ENCODE results near the gene ZSCAN25.

GRCh38 chr7:99573257-99573656, 43.5 kb upstream of the ZSCAN25 start:
- no peak for TF ChIP-seq FOXP2 (optimal IDR thresholded peaks at IDR 0.05; ENCODE audit: borderline replicate concordance, extremely low read depth, extremely low read length, insufficient read depth)
- no peak for TF ChIP-seq REST (IDR thresholded peaks at IDR 0.05; ENCODE audit: insufficient read depth in 1 of 2, low read depth in 2 of 2, low read length in 2 of 2)
- no peak for TF ChIP-seq SIN3A (IDR thresholded peaks at IDR 0.05; ENCODE audit: borderline replicate concordance, insufficient read depth, low read length)
- TF ChIP-seq POLR2AphosphoS5 (IDR thresholded peaks at IDR 0.05; ENCODE audit: low read depth, low read length), result no peak
